EH (cell line): ENCODE data around the gene SCAPER.
"Not testable (repeated sequence)": the region's sequence is repeated elsewhere in the genome, so short reads cannot be mapped to it uniquely, and the experiment has no call there.

ENCODE experiments used
- DNase-seq: peaks from one replicate; pipeline ENCODE4 v3.0.0-alpha.2; 2015; ENCODE audit warnings: low read depth

Gene SCAPER

DNA sequence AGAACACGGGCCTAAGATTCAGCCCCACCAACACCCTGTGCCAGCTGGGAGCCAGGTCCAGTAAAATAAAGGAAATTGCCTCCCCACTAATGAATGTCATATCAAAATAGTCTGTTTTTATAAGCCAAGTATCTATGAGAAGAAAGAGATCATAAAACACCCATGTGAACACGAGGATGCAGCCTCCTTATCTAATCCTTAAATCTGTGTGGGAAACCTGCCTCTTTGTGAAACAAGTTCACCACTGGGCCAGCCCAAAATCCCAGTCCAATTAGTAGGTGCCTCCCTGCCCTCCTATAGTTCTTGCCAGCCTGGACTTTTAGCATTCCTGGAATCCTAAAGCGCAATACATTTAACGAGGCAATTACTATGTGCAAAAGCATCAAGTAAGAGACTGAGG lies 42.0 kb downstream of the SCAPER start:
- peak; percentile 19 for DNase-seq

DNA sequence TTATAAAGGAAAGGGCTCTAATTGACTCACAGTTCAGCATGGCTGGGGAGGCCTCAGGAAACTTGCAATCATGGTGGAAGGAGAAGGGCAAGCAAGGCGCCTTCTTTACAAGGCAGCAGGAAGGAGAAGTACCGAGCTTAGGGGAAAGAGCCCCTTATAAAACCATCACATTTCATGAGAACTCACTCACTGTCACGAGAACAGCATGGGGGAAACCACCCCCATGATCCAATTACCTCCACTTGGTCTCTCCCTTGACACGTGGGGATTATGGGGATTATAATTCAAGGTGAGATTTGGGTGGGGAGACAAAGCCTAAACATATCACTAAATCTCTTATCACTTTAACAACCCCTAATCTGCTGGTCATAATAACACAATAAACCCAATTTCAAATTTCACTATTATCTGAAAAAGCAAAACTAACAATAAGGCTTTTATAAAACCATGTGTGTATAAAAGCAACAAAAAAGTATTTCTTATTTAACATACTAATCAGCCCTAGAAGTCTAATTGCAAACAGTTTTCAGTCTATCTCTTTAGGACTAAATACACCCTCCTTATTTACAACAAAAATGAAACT lies 43.2 kb downstream of the SCAPER start:
- DNase-seq, result no peak

GRCh38 chr15:76860201-76860600 lies 44.9 kb downstream of the SCAPER start:
- no peak for DNase-seq

- DNase-seq, result not testable (repeated sequence)
These were observed 54.8 kb downstream of the SCAPER start for GRCh38 chr15:76850367-76850766.

DNA sequence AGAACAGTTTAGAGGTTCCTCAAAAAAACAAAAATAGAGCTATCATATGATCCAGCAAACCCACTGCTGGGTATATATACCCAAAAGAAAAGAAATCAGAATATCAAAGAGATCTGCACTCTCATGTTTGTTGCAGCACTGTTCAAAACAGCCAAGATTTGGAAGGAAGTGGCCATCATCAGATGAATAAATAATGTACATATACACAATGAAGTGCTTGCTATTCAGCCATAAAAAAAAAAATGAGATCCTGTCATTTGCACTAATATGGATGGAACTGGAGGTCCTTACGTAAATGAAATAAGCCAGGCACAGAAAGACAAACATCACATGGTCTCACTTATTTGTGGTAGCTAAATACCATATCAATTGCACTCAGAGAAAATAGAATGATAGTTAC lies 58.4 kb downstream of the SCAPER start:
- DNase-seq, result no peak

DNA sequence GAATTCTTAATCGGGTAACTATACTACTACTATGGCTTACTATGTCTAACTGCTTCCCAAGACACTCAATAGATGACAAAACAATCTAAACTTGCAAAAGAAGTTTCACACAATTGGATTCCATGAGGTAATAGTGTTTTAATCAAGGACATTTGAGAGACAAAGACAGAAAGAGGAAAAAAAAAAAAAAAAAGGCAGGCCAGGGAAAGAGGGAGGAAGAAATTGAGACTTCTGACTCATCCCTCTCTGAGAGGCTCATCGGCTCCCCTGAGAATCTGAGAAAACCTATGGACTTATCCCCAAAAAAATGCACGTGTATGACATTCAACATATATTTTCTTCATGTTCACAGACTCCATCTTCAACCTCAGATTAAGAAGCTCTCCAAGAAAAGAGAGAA lies 61.0 kb downstream of the SCAPER start:
- DNase-seq, result peak; percentile 28

GRCh38 chr15:76843269-76843668 lies 61.9 kb downstream of the SCAPER start:
- DNase-seq, result no peak

DNA sequence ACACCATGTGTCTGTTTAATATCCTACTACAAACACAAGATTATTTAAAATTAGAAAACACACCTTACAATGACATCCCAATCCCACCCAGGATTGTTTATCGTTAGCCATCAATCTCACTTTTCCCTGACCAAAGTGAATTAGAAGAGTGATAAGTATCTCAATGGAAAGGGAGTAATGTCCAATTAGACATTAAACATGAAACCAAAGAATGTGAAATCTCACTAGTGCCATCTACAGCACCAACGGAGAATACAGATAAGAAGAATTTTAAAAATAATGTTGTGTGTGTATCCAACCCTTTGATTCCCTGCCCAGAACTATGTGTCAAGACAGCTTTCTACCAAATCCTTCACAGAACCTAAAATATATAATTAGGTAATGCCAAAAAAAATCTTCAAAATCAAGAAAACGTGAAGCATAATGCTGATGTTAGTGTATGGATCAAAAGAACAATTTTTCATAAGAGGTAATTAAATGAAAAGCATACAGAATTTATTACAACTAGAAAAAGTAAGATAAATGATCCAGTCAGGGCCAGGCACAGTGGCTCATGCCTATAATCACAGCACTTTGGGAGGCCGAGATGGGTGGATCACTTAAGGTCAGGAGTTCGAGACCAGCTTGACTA lies 64.2 kb downstream of the SCAPER start:
- peak; percentile 55 for DNase-seq

DNA sequence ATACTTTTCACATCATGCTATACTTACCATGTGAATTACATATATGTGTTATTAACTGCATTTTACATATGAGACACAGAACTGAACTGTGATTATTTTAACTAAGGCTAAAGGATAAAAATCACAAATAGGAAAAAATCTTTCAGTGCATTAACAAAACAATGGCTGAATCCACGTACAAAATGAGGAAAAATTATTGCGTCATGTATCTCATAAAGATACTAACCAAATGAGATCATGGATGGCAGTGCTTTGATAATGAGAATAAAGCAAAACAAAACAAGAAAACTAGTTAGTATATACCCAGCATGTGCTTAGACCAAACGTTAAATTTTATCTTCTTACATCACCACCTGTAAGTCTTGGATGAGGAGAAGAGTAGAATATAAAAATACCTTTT lies 66.0 kb downstream of the SCAPER start:
- DNase-seq, result peak; percentile 15

DNA sequence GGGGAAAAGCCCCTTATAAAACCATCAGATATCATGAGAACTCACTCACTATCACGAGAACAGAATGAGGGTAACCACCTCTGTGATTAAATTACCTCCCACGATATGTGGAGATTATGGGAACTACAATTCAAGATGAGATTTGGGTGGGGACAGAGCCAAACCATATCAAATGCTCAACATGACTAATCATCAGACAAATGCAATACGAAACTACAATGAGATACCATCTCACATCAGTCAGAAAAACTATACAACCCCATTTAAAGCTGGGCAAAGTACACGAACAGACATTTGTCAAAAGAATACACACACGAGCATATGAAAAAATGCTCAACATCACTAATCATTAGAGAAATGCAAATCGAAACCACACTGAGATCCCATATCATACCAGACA lies 67.7 kb downstream of the SCAPER start:
- DNase-seq, result no peak

DNA sequence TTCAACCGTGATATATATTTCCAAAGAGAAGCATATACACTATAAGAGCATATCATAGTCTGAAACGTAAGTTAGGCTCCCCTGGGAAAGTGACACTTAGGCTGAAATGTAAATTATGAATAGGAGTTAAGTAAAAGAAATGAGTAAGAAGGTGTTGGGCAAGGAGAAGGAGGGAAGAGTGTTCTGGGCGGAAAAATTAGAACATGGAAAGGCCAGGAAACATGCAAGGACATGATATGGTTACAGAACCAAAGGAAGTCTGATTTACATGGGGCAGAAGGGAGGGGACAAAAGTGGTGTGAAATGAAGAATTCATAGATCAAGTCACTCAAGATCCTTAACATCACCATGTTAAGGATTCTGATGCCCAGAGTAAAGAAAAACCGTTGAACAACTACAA lies 75.2 kb downstream of the SCAPER start:
- DNase-seq, result no peak

DNA sequence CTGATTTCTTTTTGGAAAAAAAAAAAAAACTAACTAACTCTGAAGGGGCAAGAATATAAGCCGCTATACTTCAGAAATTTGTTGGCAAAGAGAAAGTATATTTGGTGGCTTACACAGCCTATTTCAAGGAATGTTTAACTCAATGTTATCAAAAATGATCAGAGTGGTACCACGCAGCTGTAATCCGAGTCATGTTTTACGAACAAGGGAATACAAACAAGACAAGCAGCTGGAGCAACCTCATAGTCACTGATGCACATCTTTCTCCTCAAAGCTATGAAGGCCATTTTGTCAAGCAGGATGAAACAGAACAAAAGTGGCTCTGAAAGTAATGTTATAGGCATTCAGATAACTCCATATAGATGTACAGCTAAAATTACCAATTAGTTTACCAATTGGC lies 81.2 kb downstream of the SCAPER start:
- peak; percentile 2 for DNase-seq

- no peak for DNase-seq
These were observed 81.8 kb downstream of the SCAPER start for GRCh38 chr15:76823303-76823702.

DNA sequence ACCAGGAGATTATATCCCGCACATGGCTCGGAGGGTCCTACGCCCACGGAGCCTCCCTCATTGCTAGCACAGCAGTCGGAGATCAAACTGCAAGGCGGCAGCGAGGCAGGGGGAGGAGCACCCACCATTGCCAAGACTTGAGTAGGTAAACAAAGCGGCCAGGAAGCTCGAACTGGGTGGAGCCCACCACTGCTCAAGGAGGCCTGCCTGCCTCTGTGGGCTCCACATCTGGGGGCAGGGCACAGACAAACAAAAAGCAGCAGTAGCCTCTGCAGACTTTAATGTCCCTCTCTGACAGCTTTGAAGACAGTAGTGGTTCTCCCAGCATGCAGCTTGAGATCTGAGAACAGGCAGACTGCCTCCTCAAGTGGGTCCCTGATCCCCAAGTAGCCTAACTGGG lies 86.2 kb downstream of the SCAPER start:
- not testable (repeated sequence) for DNase-seq

GRCh38 chr15:76815421-76815820 lies 89.7 kb downstream of the SCAPER start:
- no peak for DNase-seq

GRCh38 chr15:76812381-76812780 lies 92.8 kb downstream of the SCAPER start:
- no peak for DNase-seq

DNA sequence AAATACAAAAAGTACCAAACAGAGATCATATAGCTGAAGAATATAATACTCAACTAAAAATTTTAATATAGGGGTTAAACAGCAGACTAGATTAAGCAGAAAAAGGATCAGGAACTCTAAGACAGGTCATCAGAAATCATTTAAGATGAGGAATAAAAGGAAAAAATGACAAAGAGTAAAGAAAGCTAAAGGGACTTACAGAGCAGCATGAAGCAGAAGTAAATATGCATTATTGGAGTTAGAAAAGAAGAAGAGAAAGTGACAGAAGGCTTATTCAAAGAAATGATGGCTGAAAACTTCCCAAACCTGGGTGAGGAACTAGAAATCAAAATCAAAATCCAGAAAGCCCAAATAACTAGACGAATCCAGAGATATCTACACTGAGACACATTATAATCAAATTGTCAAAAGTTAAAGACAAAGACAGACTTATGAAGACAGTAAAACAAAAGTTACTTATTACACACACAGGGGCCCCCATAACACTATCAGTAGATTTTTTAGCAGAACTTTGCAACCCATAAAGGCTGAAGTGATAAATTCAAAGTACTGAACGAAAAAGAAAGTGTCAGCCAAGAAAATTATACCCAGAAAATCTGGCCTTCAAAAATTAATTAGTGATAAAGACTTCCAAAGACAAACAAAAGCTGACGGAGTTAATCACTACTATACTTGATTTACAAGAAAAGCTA lies 95.6 kb downstream of the SCAPER start:
- DNase-seq, result no peak

GRCh38 chr15:76803049-76803571 lies 102.0 kb downstream of the SCAPER start:
- DNase-seq, result no peak

- DNase-seq, result peak; percentile 34
These were observed 102.7 kb downstream of the SCAPER start for GRCh38 chr15:76802411-76802810.

GRCh38 chr15:76799760-76800159 lies 105.4 kb downstream of the SCAPER start:
- DNase-seq, result peak; percentile 58

GRCh38 chr15:76795217-76795616 lies 109.9 kb downstream of the SCAPER start:
- no peak for DNase-seq

DNA sequence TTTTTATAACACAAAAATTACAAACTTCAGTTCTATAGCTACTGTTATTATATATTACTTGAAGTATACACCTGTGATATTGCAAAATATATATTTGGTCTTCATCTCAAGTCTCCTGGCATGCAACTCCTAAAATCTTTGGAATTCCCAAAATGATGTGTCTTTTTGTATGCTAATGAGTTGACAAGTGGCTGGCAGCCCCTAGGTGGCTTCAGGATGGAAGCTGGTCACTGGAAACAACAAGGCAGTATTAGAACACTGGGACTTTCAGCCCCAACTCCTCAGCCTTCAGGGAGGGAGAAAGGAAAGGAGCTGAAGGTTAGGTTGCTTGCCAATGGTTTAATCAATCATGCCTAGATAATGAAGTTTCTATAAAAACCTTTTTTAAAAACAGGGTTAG lies 112.0 kb downstream of the SCAPER start:
- no peak for DNase-seq

- DNase-seq, result no peak
These were observed 113.6 kb downstream of the SCAPER start for GRCh38 chr15:76791511-76791910.
